Astrocyte of the spinal cord (primary cell): Measurements from ENCODE around the gene PODXL2.

Source experiments
- DNase-seq: peaks from one replicate; pipeline ENCODE4 v3.0.0; 2011; ENCODE audit warnings: low read depth, low spot score
- H3K4me3 ChIP-seq: 2 replicates; pipeline ENCODE4 v1.5.1; 2011; ENCODE audit warnings: low read depth, mild to moderate bottlenecking, low read length, moderate library complexity
- CTCF ChIP-seq: IDR thresholded peaks from 2 replicates; pipeline ENCODE4 v1.5.1; 2012; ENCODE audit warnings: low read depth, mild to moderate bottlenecking, low read length, inconsistent platforms
- in situ Hi-C: cut with HindIII; loops from 2 replicates; pipeline ENCODE4 v1.10.0; 2017; ENCODE audit warnings: low sequenced_read_pairs

Gene PODXL2

GRCh38 chr3:127707851-127708411, 78.9 kb downstream of the PODXL2 start:
- peak; percentile 65 for DNase-seq
- TF ChIP-seq CTCF, result no peak
- in situ Hi-C loops, result no loop called here
- no peak overlapping the region for H3K4me3 ChIP-seq

- no peak for DNase-seq
- in situ Hi-C loops, result no loop called here
- no peak for TF ChIP-seq CTCF
- H3K4me3 ChIP-seq, result no peak overlapping the region
Measured at GRCh38 chr3:127708837-127709236, 79.9 kb downstream of the PODXL2 start.

- DNase-seq, result peak; percentile 28
- no peak for TF ChIP-seq CTCF
- in situ Hi-C loops, result no loop called here
- no peak overlapping the region for H3K4me3 ChIP-seq
Measured at GRCh38 chr3:127709320-127710060, 80.5 kb downstream of the PODXL2 start.

GRCh38 chr3:127710155-127710941, 81.4 kb downstream of the PODXL2 start:
- no peak overlapping the region for H3K4me3 ChIP-seq
- in situ Hi-C loops, result no loop called here
- peak; percentile 33 for DNase-seq
- TF ChIP-seq CTCF, result no peak

- no peak for TF ChIP-seq CTCF
- in situ Hi-C loops, result no loop called here
- DNase-seq, result no peak
- H3K4me3 ChIP-seq, result no peak overlapping the region
Measured at GRCh38 chr3:127711021-127711695, 82.2 kb downstream of the PODXL2 start.

- in situ Hi-C loops, result no loop called here
- no peak for TF ChIP-seq CTCF
- no peak for DNase-seq
- no peak overlapping the region for H3K4me3 ChIP-seq
Measured at GRCh38 chr3:127711896-127712295, 82.9 kb downstream of the PODXL2 start.
